NCI-H2227 (cell line): ENCODE data around the gene HSPA4L.

Experiments used
- DNase-seq: peaks from one replicate; lab custom pipeline; 2025; ENCODE audit not compliant: unreplicated experiment; lab: John Stamatoyannopoulos, UW

Gene HSPA4L

GRCh38 chr4:127783026-127783769, 1.1 kb downstream of the HSPA4L start:
- peak; percentile 13 for DNase-seq

- DNase-seq, result no peak
Observed at GRCh38 chr4:127783955-127784770, 2.0 kb downstream of the HSPA4L start.

GRCh38 chr4:127788517-127788916, 6.4 kb downstream of the HSPA4L start:
- DNase-seq, result no peak

GRCh38 chr4:127791391-127791790, 9.3 kb downstream of the HSPA4L start:
- DNase-seq, result no peak

GRCh38 chr4:127793528-127793927, 11.4 kb downstream of the HSPA4L start:
- DNase-seq, result no peak

- DNase-seq, result no peak
Observed at GRCh38 chr4:127799711-127800110, 17.6 kb downstream of the HSPA4L start.

GRCh38 chr4:127809173-127809800, 27.2 kb downstream of the HSPA4L start:
- no peak for DNase-seq

- DNase-seq, result no peak
Observed at GRCh38 chr4:127810551-127810950, 28.4 kb downstream of the HSPA4L start.

- DNase-seq, result no peak
Observed at GRCh38 chr4:127822430-127822829, 40.3 kb downstream of the HSPA4L start.

GRCh38 chr4:127828121-127828520, 46.0 kb downstream of the HSPA4L start:
- DNase-seq, result no peak

- DNase-seq, result no peak
Observed at GRCh38 chr4:127829014-127829413, 46.9 kb downstream of the HSPA4L start.

- no peak for DNase-seq
Observed at GRCh38 chr4:127832585-127832984, 50.5 kb downstream of the HSPA4L start.

- no peak for DNase-seq
Observed at GRCh38 chr4:127843704-127844600, 61.8 kb downstream of the HSPA4L start.

- no peak for DNase-seq
Observed at GRCh38 chr4:127844601-127845116, 62.5 kb downstream of the HSPA4L start.

- no peak for DNase-seq
Observed at GRCh38 chr4:127846061-127846460, 63.9 kb downstream of the HSPA4L start.

GRCh38 chr4:127846765-127847164, 64.6 kb downstream of the HSPA4L start:
- no peak for DNase-seq

GRCh38 chr4:127849505-127850234, 67.5 kb downstream of the HSPA4L start:
- DNase-seq, result peak; percentile 0

- DNase-seq, result no peak
Observed at GRCh38 chr4:127852661-127853060, 70.5 kb downstream of the HSPA4L start.

GRCh38 chr4:127856196-127856812, 74.2 kb downstream of the HSPA4L start:
- no peak for DNase-seq
